Endothelial cell of umbilical vein (primary cell): ENCODE results near the gene HMCN1. TPM values are rescaled to one million over a fixed set of nuclear protein-coding genes. Genes with fewer than 3 reads are reported as not detected.

Source experiments
- BruUV-seq: library from RNA; stranded (reverse); fragments of 400-500 nt; replicated peaks from 2 replicates; lab custom pipeline; 2021; lab: Mats Ljungman, UMichigan
- CTCF ChIA-PET: fragments of 300-600, 350-600 bp; sonication (Branson Sonifier 250); formaldehyde crosslinking; loops from one replicate; lab custom pipeline; 2021; ENCODE audit warnings: antibody characterized with exemption, inconsistent platforms; lab: Charles Lee
- POLR2A ChIA-PET: fragments of 300-600, 350-600 bp; sonication (Branson Sonifier 250); formaldehyde crosslinking; loops from one replicate; lab custom pipeline; 2021; ENCODE audit warnings: antibody characterized with exemption, inconsistent platforms; lab: Charles Lee
- DNase-seq: peaks from one replicate; pipeline ENCODE4 v3.0.0-alpha.2; 2011; ENCODE audit warnings: low read depth, low spot score
- FAIRE-seq: peaks from 2 replicates; lab custom pipeline; 2011; peaks lifted over from hg19 to GRCh38; lab: Jason Lieb, UNC
- H2AFZ ChIP-seq: 2 replicates; pipeline ENCODE4 v1.6.0; 2012; ENCODE audit warnings: low read depth, low read length, control low read depth, inconsistent platforms
- H3K27ac ChIP-seq: 2 replicates; pipeline ENCODE4 v1.5.1; 2011; ENCODE audit warnings: low read depth, mild to moderate bottlenecking, control low read depth, low read length, moderate library complexity; ENCODE audit not compliant: insufficient read depth
- H3K27me3 ChIP-seq, 2 experiments: 2 replicates each; pipeline versions ENCODE4 v1.6.0 to v1.6.1; 2011; ENCODE audit warnings: low read length in 2 of 2, mixed read lengths in 1 of 2; ENCODE audit not compliant: control insufficient read depth in 2 of 2, insufficient read depth in 2 of 2
- H3K36me3 ChIP-seq, 2 experiments: 2 replicates in 1 of 2; 3 replicates in 1 of 2; pipeline ENCODE4 v1.5.1; 2011; ENCODE audit warnings: low read length in 2 of 2, mild to moderate bottlenecking in 1 of 2, moderate library complexity in 1 of 2; ENCODE audit not compliant: control insufficient read depth in 2 of 2, insufficient read depth in 2 of 2; ENCODE audit errors: extremely low read depth in 1 of 2
- H3K4me1 ChIP-seq: 3 replicates; pipeline ENCODE4 v1.5.1; 2011; ENCODE audit warnings: mild to moderate bottlenecking, low read length; ENCODE audit not compliant: control insufficient read depth, insufficient read depth; ENCODE audit errors: extremely low read depth
- H3K4me2 ChIP-seq: 2 replicates; pipeline ENCODE4 v1.6.1; 2011; ENCODE audit warnings: low read length, control low read depth, mixed read lengths; ENCODE audit not compliant: insufficient read depth
- H3K4me3 ChIP-seq, 3 experiments: fragments of 200-600 bp in 1 of 3; sonication (generic), shearing (Covaris generic) in 1 of 3; replicated peaks in 1 of 3; 2 replicates each; pipeline ENCODE4 v1.5.1; 2011 to 2016; ENCODE audit warnings: control low read depth in 3 of 3, low read length in 3 of 3, mild to moderate bottlenecking in 2 of 3, inconsistent platforms in 1 of 3, low read depth in 1 of 3, moderate library complexity in 1 of 3; ENCODE audit not compliant: insufficient read depth in 1 of 3
- H3K79me2 ChIP-seq: 2 replicates; pipeline ENCODE4 v1.6.0; 2012; ENCODE audit warnings: low read length, inconsistent platforms; ENCODE audit not compliant: control insufficient read depth, insufficient read depth
- H3K9ac ChIP-seq: replicated peaks from 2 replicates; pipeline ENCODE3; 2011; ENCODE audit warnings: low read length, control low read depth; ENCODE audit not compliant: insufficient read depth; ENCODE audit errors: extremely low read depth
- H3K9me1 ChIP-seq: replicated peaks from 3 replicates; pipeline ENCODE4 v1.6.0; 2011; ENCODE audit warnings: mild to moderate bottlenecking, low read length; ENCODE audit not compliant: control insufficient read depth, insufficient read depth; ENCODE audit errors: extremely low read depth
- H3K9me3 ChIP-seq: replicated peaks from 2 replicates; pipeline ENCODE4 v1.5.1; 2012; ENCODE audit warnings: low read length, inconsistent platforms; ENCODE audit not compliant: control insufficient read depth, insufficient read depth
- H4K20me1 ChIP-seq: replicated peaks from 2 replicates; pipeline ENCODE3; 2011; ENCODE audit warnings: mild to moderate bottlenecking, low read length; ENCODE audit not compliant: control insufficient read depth, insufficient read depth; ENCODE audit errors: extremely low read depth
- CTCF ChIP-seq, 2 donors: IDR thresholded peaks; 1 replicate in 1 of 2; 2 replicates in 1 of 2; pipeline ENCODE4 v1.5.1; 2011; ENCODE audit warnings: low read length in 2 of 2, mild to moderate bottlenecking in 2 of 2, moderate library complexity in 2 of 2, control low read depth in 1 of 2, inconsistent platforms in 1 of 2, low read depth in 1 of 2; ENCODE audit not compliant: insufficient read depth in 1 of 2; ENCODE audit errors: extremely low read depth in 1 of 2
- EZH2 ChIP-seq: IDR thresholded peaks from 2 replicates; pipeline ENCODE4 v1.6.1; 2012; ENCODE audit warnings: borderline replicate concordance, low read depth, mild to moderate bottlenecking, moderate library complexity, low read length, inconsistent platforms; ENCODE audit not compliant: severe bottlenecking
- FOS ChIP-seq: IDR thresholded peaks from 2 replicates; pipeline ENCODE4 v1.6.1; 2011; ENCODE audit warnings: mild to moderate bottlenecking, low read length, moderate library complexity, borderline replicate concordance; ENCODE audit not compliant: insufficient read depth
- GATA2 ChIP-seq: IDR thresholded peaks from 2 replicates; pipeline ENCODE4 v1.7.0; 2011; ENCODE audit warnings: low read depth, mild to moderate bottlenecking, moderate library complexity, mixed read lengths, low read length; ENCODE audit not compliant: insufficient read length, insufficient read depth
- JUN ChIP-seq: IDR thresholded peaks from 2 replicates; pipeline ENCODE4 v1.6.1; 2011; ENCODE audit warnings: borderline replicate concordance, low read depth; ENCODE audit not compliant: insufficient read length, insufficient read depth
- MAX ChIP-seq: IDR thresholded peaks from 2 replicates; pipeline ENCODE4 v1.6.1; 2011; ENCODE audit not compliant: insufficient read depth, insufficient read length
- MYC ChIP-seq: IDR thresholded peaks from one replicate; pipeline ENCODE4 v1.6.1; 2011; ENCODE audit warnings: mild to moderate bottlenecking, low read depth, low read length
- POLR2A ChIP-seq: IDR thresholded peaks from 2 replicates; pipeline ENCODE4 v1.6.1; 2012; ENCODE audit warnings: low read depth, mild to moderate bottlenecking, control low read depth, low read length
- POLR2AphosphoS5 ChIP-seq: IDR thresholded peaks from 2 replicates; pipeline ENCODE4 v1.6.1; 2012; ENCODE audit warnings: low read depth, mild to moderate bottlenecking, control low read depth, low read length, moderate library complexity; ENCODE audit not compliant: insufficient read depth
- dilution Hi-C: fragments of 300-500 bp; cut with MboI; formaldehyde crosslinking; loops from one replicate; pipeline ENCODE4 v1.15.0; 2019; ENCODE audit warnings: low sequenced_read_pairs; ENCODE audit not compliant: extremely low pct_ligation_motif_present
- intact Hi-C: fragments of 100-400 bp; cut with micrococcal nuclease; formaldehyde crosslinking; loops from one replicate; pipeline ENCODE4 v1.10.0; 2022
- polyA plus RNA-seq, 4 experiments: library from polyadenylated mRNA; depleted of rRNA in 3 of 4; stranded (reverse) in 3 of 4; unstranded in 1 of 4; fragments of >200 nt; gene quantifications; 2 replicates each; pipeline versions ENCODE4 v1.2.1 to v1.2.3, GENCODE V29; 2011 to 2012; ENCODE audit warnings: missing spikeins in 1 of 4
- total RNA-seq: library from RNA; stranded (reverse); gene quantifications from 2 replicates; pipeline ENCODE4 v1.2.3, GENCODE V29; 2021

Gene HMCN1
- total and polyA plus RNA-seq, 2 donors (not counting 3 experiments of a cell fraction or from before 2014, with no cell fraction given): 10.3 to 16.0 TPM

DNA sequence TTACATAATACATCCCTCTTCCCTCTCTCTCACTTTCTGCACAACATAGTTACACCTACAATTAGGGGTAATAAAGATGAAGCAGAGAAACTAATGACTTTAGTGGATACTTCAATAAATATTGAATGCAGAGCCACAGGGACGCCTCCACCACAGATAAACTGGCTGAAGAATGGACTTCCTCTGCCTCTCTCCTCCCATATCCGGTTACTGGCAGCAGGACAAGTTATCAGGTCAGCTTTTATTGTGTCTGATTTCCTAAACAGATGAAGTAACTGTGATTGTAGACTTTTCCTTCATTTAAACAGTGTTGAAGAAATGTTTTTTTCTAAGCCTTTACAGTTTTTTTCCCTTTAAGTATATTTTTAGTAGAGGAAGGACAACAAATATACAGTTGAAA is 359.2 kb downstream of the HMCN1 start:
- Histone ChIP-seq H3K9me1 (no peaks in the 10 kb centered on the region), H3K4me1 (peaks cover 21% of the 10 kb centered on the region), H3K9ac (peak overlapping the region; percentile 55), H4K20me1 (no peaks in the 10 kb centered on the region), H2AFZ (peak overlapping the region; percentile 57), H3K4me3 (peak overlapping the region in 1 of 3 experiments; percentile 28), H3K27me3 (no peaks in the 10 kb centered on the region), H3K79me2 (no peaks in the 10 kb centered on the region), H3K9me3 (no peaks in the 10 kb centered on the region), H3K27ac (peak overlapping the region; percentile 79), H3K4me2 (peak overlapping the region; percentile 88), H3K36me3 (no peaks in the 10 kb centered on the region)
- BruUV-seq: no TSS peak
- DNase-seq (peak; percentile 86), FAIRE-seq (peak; percentile 90)
- POLR2A ChIA-PET: no interaction called here
- intact Hi-C loops (loop anchor here (1.0 to 5.0 kb wide), 2 partner anchors 9 to 361 kb away; partner anchors contain the start of gene HMCN1), dilution Hi-C loops (no loop called here)
- no peak for TF ChIP-seq MAX
- no peak for TF ChIP-seq EZH2
- TF ChIP-seq POLR2A: no peak
- TF ChIP-seq MYC: no peak
- TF ChIP-seq FOS: no peak
- peak; percentile 9 for TF ChIP-seq JUN
- TF ChIP-seq CTCF (IDR thresholded peaks at IDR 0.05; ENCODE audit: extremely low read depth in 1 of 2, insufficient read depth in 1 of 2, low read depth in 1 of 2, low read length in 2 of 2): no peak
- TF ChIP-seq GATA2: peak; percentile 69
- TF ChIP-seq POLR2AphosphoS5: peak; percentile 27
- CTCF ChIA-PET: interaction anchor here (1.1 to 1.6 kb wide), 2 partner anchors 280 to 373 kb away, joined by 3 to 5 read pairs; no protein-coding TSS in a partner anchor
